K562 (cell line): ENCODE measurements around the gene SYNGR4. TPM values are rescaled to one million over a fixed set of nuclear protein-coding genes. Genes with fewer than 3 reads are reported as not detected.

Source experiments
- ATAC-seq: fragments of 200-7000 bp; cut with Tn5 transposase; 3 replicates; pipeline ENCODE4 v1.9.1; 2020; ENCODE audit warnings: moderate library complexity
- BruUV-seq: library from RNA; stranded (reverse); fragments of 400-500 nt; replicated peaks from 2 replicates; lab custom pipeline; 2021; lab: Mats Ljungman, UMichigan
- CTCF ChIA-PET: fragments of 300-600 bp; formaldehyde crosslinking; extraction: SDS; loops from one replicate; lab custom pipeline; 2021; ENCODE audit warnings: low intra/inter-chr PET ratio; lab: Yijun Ruan, JAX
- POLR2A ChIA-PET: fragments of 300-600, 350-650 bp; sonication (Branson Sonifier 250); formaldehyde crosslinking; extraction: SDS; loops from one replicate; lab custom pipeline; 2021; ENCODE audit warnings: antibody characterized with exemption, inconsistent platforms; lab: Yijun Ruan, JAX
- DNase-seq, 4 experiments: peaks; one replicate each; pipeline versions ENCODE4 v3.0.0 to v3.0.0-alpha.2; 2011 to 2018; ENCODE audit warnings: low spot score in 3 of 4, mixed read lengths in 3 of 4; ENCODE audit errors: extremely low read depth in 1 of 4
- FAIRE-seq: peaks from 2 replicates; lab custom pipeline; 2011; peaks lifted over from hg19 to GRCh38; lab: Jason Lieb, UNC
- H2AFZ ChIP-seq: 2 replicates; pipeline ENCODE4 v1.6.0; 2011; ENCODE audit warnings: low read depth, low read length, control low read depth, inconsistent platforms
- H3K27ac ChIP-seq: fragments of 200-600 bp; 3 replicates; pipeline ENCODE4 v1.8.0; 2011; ENCODE audit warnings: low read depth, mild to moderate bottlenecking, control low read depth, inconsistent platforms, low read length, moderate library complexity, mixed read lengths; ENCODE audit errors: extremely low read depth
- H3K27me3 ChIP-seq, 2 experiments: fragments of 300-600 bp in 1 of 2; 2 replicates in 1 of 2; 3 replicates in 1 of 2; pipeline versions ENCODE4 v1.6.0 to v1.8.0; 2011; ENCODE audit warnings: inconsistent platforms in 2 of 2, low read length in 2 of 2, mild to moderate bottlenecking in 1 of 2, mixed read lengths in 1 of 2, moderate library complexity in 1 of 2; ENCODE audit not compliant: control insufficient read depth in 2 of 2, insufficient read depth in 2 of 2
- H3K36me3 ChIP-seq: fragments of 300-600 bp; 3 replicates; pipeline ENCODE4 v1.8.0; 2011; ENCODE audit warnings: mild to moderate bottlenecking, low read length, inconsistent platforms; ENCODE audit not compliant: control insufficient read depth, insufficient read depth
- H3K4me1 ChIP-seq, 2 experiments: fragments of 200-600 bp in 1 of 2; replicated peaks in 1 of 2; 2 replicates in 1 of 2; 3 replicates in 1 of 2; pipeline versions ENCODE4 v1.5.1 to v1.8.0; 2011; ENCODE audit warnings: inconsistent platforms in 2 of 2, low read length in 2 of 2, mild to moderate bottlenecking in 1 of 2, mixed read lengths in 1 of 2, moderate library complexity in 1 of 2; ENCODE audit not compliant: control insufficient read depth in 2 of 2, insufficient read depth in 2 of 2
- H3K4me2 ChIP-seq: 2 replicates; pipeline ENCODE4 v1.6.1; 2011; ENCODE audit warnings: low read length, control low read depth, inconsistent platforms, mixed read lengths; ENCODE audit not compliant: insufficient read depth
- H3K4me3 ChIP-seq: fragments of 200-600 bp; sonication (generic), shearing (Covaris generic); 2 replicates; pipeline ENCODE4 v1.5.1; 2016; ENCODE audit warnings: control low read depth, inconsistent platforms
- H3K79me2 ChIP-seq: fragments of 200-600 bp; 3 replicates; pipeline ENCODE4 v1.8.0; 2011; ENCODE audit warnings: low read length, inconsistent platforms; ENCODE audit not compliant: control insufficient read depth, insufficient read depth
- H3K9ac ChIP-seq, 2 experiments: 2 replicates each; pipeline versions ENCODE4 v1.6.0 to v1.6.1; 2011; ENCODE audit warnings: low read depth in 2 of 2, low read length in 2 of 2, control low read depth in 1 of 2, inconsistent platforms in 1 of 2, mild to moderate bottlenecking in 1 of 2, mixed read lengths in 1 of 2; ENCODE audit not compliant: insufficient read depth in 1 of 2
- H3K9me1 ChIP-seq: one replicate; pipeline ENCODE4 v1.6.0; 2011; ENCODE audit warnings: inconsistent platforms, mild to moderate bottlenecking, low read length, moderate library complexity; ENCODE audit not compliant: control insufficient read depth, insufficient read depth
- H3K9me3 ChIP-seq: replicated peaks from 2 replicates; pipeline ENCODE4 v1.5.1; 2011; ENCODE audit warnings: low read depth, low read length, inconsistent platforms; ENCODE audit not compliant: control insufficient read depth, insufficient read depth
- H4K20me1 ChIP-seq: replicated peaks from 2 replicates; pipeline ENCODE4 v1.6.1; 2011; ENCODE audit warnings: low read length, inconsistent platforms, mixed read lengths; ENCODE audit not compliant: control insufficient read depth, insufficient read depth
- HCFC1 ChIP-seq: IDR thresholded peaks from 2 replicates; pipeline ENCODE4 v1.6.1; 2012; ENCODE audit warnings: low read depth, low read length, improper control_type of control experiment
- OTX1 ChIP-seq: fragments of 450-650 bp; formaldehyde crosslinking; IDR thresholded peaks from 2 replicates; pipeline ENCODE4 v1.4.0; 2022; ENCODE audit warnings: mild to moderate bottlenecking
- RBM22 ChIP-seq: fragments of 200-400 bp; formaldehyde crosslinking; IDR thresholded peaks from 2 replicates; pipeline ENCODE4 v1.6.1; 2018; ENCODE audit warnings: low read length, low read depth; ENCODE audit not compliant: poor library complexity, severe bottlenecking
- TARDBP ChIP-seq: fragments of 450-650 bp; IDR thresholded peaks from 2 replicates; pipeline ENCODE4 v1.6.1; 2016
- ZBTB40 ChIP-seq, 2 experiments: fragments of 450-650 bp in 1 of 2; sonication (generic) in 1 of 2; formaldehyde crosslinking in 1 of 2; IDR thresholded peaks; 2 replicates each; pipeline versions ENCODE4 v1.7.1 to v1.9.0; 2016 to 2022; ENCODE audit warnings: inconsistent platforms in 1 of 2, mild to moderate bottlenecking in 1 of 2, missing genetic modification reagents in 1 of 2
- ZNF518B ChIP-seq: fragments of 250-450 bp; sonication (Bioruptor Pico); IDR thresholded peaks from 2 replicates; pipeline ENCODE4 v1.5.0; 2021; ENCODE audit warnings: mild to moderate bottlenecking, moderate library complexity
- WGBS: fragments of 100-300 bp; shearing (Covaris generic); methylation state at CpG from one replicate; pipeline ENCODE4 v1.1.6; 2016; ENCODE audit warnings: low coverage, mixed read lengths; ENCODE audit not compliant: insufficient coverage; ENCODE audit errors: missing lambda C conversion rate; 5-methylcytosine and 5-hydroxymethylcytosine counted together
- in situ Hi-C: fragments of 300-500 bp; cut with MboI; formaldehyde crosslinking; loops from 4 replicates; pipeline ENCODE4 v1.15.0; 2018; ENCODE audit warnings: inconsistent platforms, mixed read lengths
- intact Hi-C: fragments of 100-400 bp; cut with micrococcal nuclease; formaldehyde crosslinking; loops from 2 replicates; pipeline ENCODE4 v1.14.2; 2022
- polyA plus RNA-seq, 8 experiments: library from polyadenylated mRNA; depleted of rRNA in 4 of 8; stranded (reverse) in 5 of 8; unstranded in 3 of 8; fragments of >200 nt; fragmentation: Nextera tagmentation in 2 of 8; fragmentation: Illumina TruSeq in 1 of 8; extraction: Ambion mirVana in 2 of 8; extraction: Trizol in 1 of 8; gene quantifications; 2 replicates each; pipeline versions ENCODE4 v1.2.1 to v1.2.3, GENCODE V29; 2011 to 2014; ENCODE audit warnings: inconsistent platforms in 1 of 8, missing spikeins in 1 of 8
- total RNA-seq, 7 experiments: library from RNA; depleted of rRNA in 6 of 7; stranded (reverse); fragments of >200 nt in 6 of 7; fragmentation: Illumina TruSeq in 2 of 7; extraction: Trizol in 2 of 7; gene quantifications; 2 replicates each; pipeline versions ENCODE4 v1.2.1 to v1.2.3, GENCODE V29; 2011 to 2021; ENCODE audit warnings: low replicate concordance in 1 of 7

Gene SYNGR4
- total and polyA plus RNA-seq, 9 of the 15 experiments (the other 6 are each of a cell fraction or from before 2014, with no cell fraction given), result 0.07 to 0.14 TPM; not detected in 7

- 0 out of 3 replicates have a peak, but pooled peaks cover 2% of the 10 kb centered on the region for H3K79me2 ChIP-seq
- no peak for DNase-seq
- in situ Hi-C loops, result no loop called here
- H3K9me1 ChIP-seq, result no peaks in the 10 kb centered on the region
- FAIRE-seq, result no peak
- no peaks in the 10 kb centered on the region for H3K9me3 ChIP-seq
- peak overlapping the region in 1 of 2 experiments; percentile 41; a peak in 2 of 4 replicates for H3K9ac ChIP-seq
- H2AFZ ChIP-seq, result no peak overlapping the region
- no peak overlapping the region for H3K4me2 ChIP-seq
- H3K27ac ChIP-seq, result no peak overlapping the region
- 91% methylated on average over 20 of the region's 30 CpGs for WGBS
- peaks cover 17 to 44% of the 10 kb centered on the region in 2 experiments for H3K4me1 ChIP-seq
- TF ChIP-seq RBM22 (peak; percentile 44), TARDBP (no peak), ZNF518B (CRISPR knock-in tag) (no peak), OTX1 (CRISPR knock-in tag) (0 out of 2 replicates have a peak, but pooled peaks have one; percentile 57), ZBTB40 (IDR thresholded peaks at IDR 0.05) (no peak), ZBTB40 (CRISPR knock-in tag; IDR thresholded peaks at IDR 0.05) (no peak), HCFC1 (no peak)
- TF ChIP-seq, all 486 proteins: peak for 2
- ChIA-PET CTCF (no interaction called here), POLR2A (interaction anchor here (0.5 to 1.1 kb wide), 2 partner anchors 12 to 65 kb away, joined by 3 to 4 read pairs; no protein-coding TSS in a partner anchor)
- ATAC-seq, result no peak
- H3K36me3 ChIP-seq, result peaks cover 50% of the 10 kb centered on the region; the same call in 2 of the 3 replicates
- H3K4me3 ChIP-seq, result no peak overlapping the region
- intact Hi-C loops, result no loop called here
- no peaks in the 10 kb centered on the region; the same call in 1 of the 2 replicates for H4K20me1 ChIP-seq
- BruUV-seq, result no TSS peak
- H3K27me3 ChIP-seq, result no peaks in the 10 kb centered on the region
Observed at GRCh38 chr19:48415806-48416221, 51.6 kb downstream of the SYNGR4 start.
